CD4-positive, alpha-beta T cell treated with Interleukin-4 for 1 hour (primary cell): ENCODE measurements around the gene CDK11B.
"Not testable (repeated sequence)": the region's sequence is repeated elsewhere in the genome, so short reads cannot be mapped to it uniquely, and the experiment has no call there.

ENCODE experiments used
- DNase-seq, 2 donors: peaks; one replicate each; pipeline ENCODE4 v3.0.0-alpha.2; 2020 to 2022

Gene CDK11B

GRCh38 chr1:1597275-1597930 is 61.4 kb downstream of the CDK11B start:
- DNase-seq, result no peak

- no peak for DNase-seq
Observed at GRCh38 chr1:1596493-1597274, 62.1 kb downstream of the CDK11B start.

- not testable (repeated sequence) for DNase-seq
Observed at GRCh38 chr1:1595341-1595740, 63.5 kb downstream of the CDK11B start.

- no peak for DNase-seq
Observed at GRCh38 chr1:1594602-1595260, 64.1 kb downstream of the CDK11B start.

- DNase-seq, result no peak
Observed at GRCh38 chr1:1593834-1594601, 64.8 kb downstream of the CDK11B start.

- DNase-seq, result no peak
Observed at GRCh38 chr1:1591452-1591851, 67.4 kb downstream of the CDK11B start.
